ENCODE data around the gene GJB1. TPM values are rescaled to one million over a fixed set of nuclear protein-coding genes. Genes with fewer than 3 reads are reported as not detected.

GJB1 gene
- total and polyA plus RNA-seq, 2 donors, result 0.34 to 0.79 TPM

DNA sequence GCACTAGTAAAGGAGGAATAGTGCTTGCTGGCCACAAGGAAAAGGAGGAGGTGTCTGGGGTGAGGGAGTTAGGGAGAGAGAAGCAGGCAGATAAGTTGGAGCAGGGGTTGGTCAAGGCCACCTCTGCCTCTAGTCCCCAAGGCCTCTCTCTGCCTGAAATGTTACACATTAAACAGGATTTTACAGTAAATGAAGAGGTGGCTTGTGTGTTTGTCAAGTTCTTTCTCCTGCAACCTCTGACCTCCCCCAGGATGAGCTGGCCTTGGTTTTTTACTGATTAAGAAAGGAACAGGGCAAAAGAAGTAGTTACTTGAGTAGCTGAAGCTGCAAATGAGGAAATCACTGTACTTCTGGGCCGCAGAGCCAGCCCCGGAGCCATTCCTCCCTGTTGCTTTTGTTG is 2.0 kb downstream of the GJB1 start:
- DNase-seq (ENCODE audit: extremely low spot score), result no peak
- WGBS, result 50% methylated on average over 2 of the region's 2 CpGs
- no peaks in the 10 kb centered on the region for H3K4me1 ChIP-seq (ENCODE audit: insufficient read depth)
- H3K36me3 ChIP-seq (ENCODE audit: insufficient read depth), result no peaks in the 10 kb centered on the region
- no peak overlapping the region for H3K27ac ChIP-seq (ENCODE audit: low read depth)
- H3K4me3 ChIP-seq (ENCODE audit: low read depth, low read length), result no peak overlapping the region

- 64% methylated on average over 5 of the region's 5 CpGs for WGBS
- Histone ChIP-seq H3K36me3 (ENCODE audit: insufficient read depth) (no peaks in the 10 kb centered on the region), H3K4me3 (ENCODE audit: low read depth, low read length) (no peak overlapping the region), H3K27ac (ENCODE audit: low read depth) (no peak overlapping the region), H3K4me1 (ENCODE audit: insufficient read depth) (no peaks in the 10 kb centered on the region)
- no peak for DNase-seq (ENCODE audit: extremely low spot score)
Measured at GRCh38 chrX:71225676-71226075, 2.7 kb downstream of the GJB1 start.

DNA sequence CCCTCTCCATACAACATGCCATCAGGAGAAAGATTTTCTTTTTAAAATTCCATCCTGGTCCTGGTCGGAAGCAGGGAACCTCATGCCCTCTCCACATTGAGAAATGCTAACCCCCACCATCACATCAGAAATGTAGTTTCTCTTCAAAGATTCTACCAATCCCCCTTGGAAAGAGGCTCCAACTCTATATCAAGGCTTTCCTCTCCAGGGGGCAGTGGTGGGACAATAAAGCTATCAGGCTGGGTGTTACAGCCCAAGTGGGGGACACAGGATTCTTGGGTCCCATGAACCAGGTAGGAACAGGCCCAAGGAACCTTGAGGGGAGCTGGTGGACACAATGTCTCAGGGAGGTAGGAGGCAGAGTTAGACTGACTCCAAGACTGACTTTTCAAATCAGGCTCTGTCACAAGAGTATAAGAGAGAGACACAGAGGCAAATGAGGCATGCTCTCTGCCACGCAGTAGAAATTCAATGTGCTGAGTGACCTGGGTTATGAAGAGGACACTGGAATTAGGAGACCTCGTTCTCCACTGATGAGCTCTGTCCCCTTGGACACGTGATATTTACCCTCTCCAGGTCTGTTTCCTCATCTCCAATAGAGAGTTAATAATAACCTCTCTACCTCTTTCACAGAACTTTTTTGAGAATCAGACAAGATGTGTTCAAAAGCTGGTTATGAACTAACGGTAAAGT is 4.5 kb downstream of the GJB1 start:
- H3K27ac ChIP-seq (ENCODE audit: low read depth), result no peak overlapping the region
- no peak overlapping the region for H3K4me3 ChIP-seq (ENCODE audit: low read depth, low read length)
- no peaks in the 10 kb centered on the region for H3K36me3 ChIP-seq (ENCODE audit: insufficient read depth)
- H3K4me1 ChIP-seq (ENCODE audit: insufficient read depth), result no peaks in the 10 kb centered on the region
- DNase-seq (ENCODE audit: extremely low spot score), result no peak
- 84% methylated on average over 5 of the region's 5 CpGs for WGBS

GRCh38 chrX:71228063-71228642 is 5.1 kb downstream of the GJB1 start:
- no peaks in the 10 kb centered on the region for H3K36me3 ChIP-seq (ENCODE audit: insufficient read depth)
- WGBS, result 91% methylated on average over 1 of the region's 1 CpG
- DNase-seq (ENCODE audit: extremely low spot score), result no peak
- H3K4me3 ChIP-seq (ENCODE audit: low read depth, low read length), result no peak overlapping the region
- H3K27ac ChIP-seq (ENCODE audit: low read depth), result no peak overlapping the region
- no peaks in the 10 kb centered on the region for H3K4me1 ChIP-seq (ENCODE audit: insufficient read depth)

- H3K4me3 ChIP-seq (ENCODE audit: low read depth, low read length), result no peak overlapping the region
- H3K27ac ChIP-seq (ENCODE audit: low read depth), result no peak overlapping the region
- 77% methylated on average over 3 of the region's 3 CpGs for WGBS
- H3K36me3 ChIP-seq (ENCODE audit: insufficient read depth), result no peaks in the 10 kb centered on the region
- DNase-seq (ENCODE audit: extremely low spot score), result no peak
- no peaks in the 10 kb centered on the region for H3K4me1 ChIP-seq (ENCODE audit: insufficient read depth)
Measured at GRCh38 chrX:71235482-71235881, 12.5 kb downstream of the GJB1 start.

DNA sequence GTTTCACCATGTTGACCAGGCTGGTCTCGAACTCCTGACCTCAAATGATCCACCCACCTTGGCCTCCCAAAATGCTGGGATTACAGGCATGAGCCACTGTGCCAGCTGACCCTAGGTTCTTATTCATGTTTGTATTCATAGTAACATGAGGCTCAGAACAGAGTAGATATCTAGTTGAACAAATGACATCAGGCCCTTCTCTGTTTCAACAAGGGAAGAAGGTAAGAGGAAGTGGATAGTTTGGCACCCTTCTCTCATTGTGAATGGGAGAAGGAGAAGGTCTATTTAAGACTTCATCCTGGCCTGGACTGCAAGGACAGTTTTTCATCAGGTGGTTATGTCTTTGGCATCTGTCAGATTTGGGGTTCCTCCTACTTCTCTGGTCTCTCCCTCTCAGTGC is 13.8 kb downstream of the GJB1 start:
- Histone ChIP-seq H3K4me1 (ENCODE audit: insufficient read depth) (no peaks in the 10 kb centered on the region), H3K36me3 (ENCODE audit: insufficient read depth) (no peaks in the 10 kb centered on the region), H3K4me3 (ENCODE audit: low read depth, low read length) (no peak overlapping the region), H3K27ac (ENCODE audit: low read depth) (no peak overlapping the region)
- DNase-seq (ENCODE audit: extremely low spot score), result no peak
- 71% methylated on average over 1 of the region's 1 CpG for WGBS

GRCh38 chrX:71239781-71240180 is 16.8 kb downstream of the GJB1 start:
- no peak overlapping the region for H3K27ac ChIP-seq (ENCODE audit: low read depth)
- WGBS, result 94% methylated on average over 3 of the region's 3 CpGs
- no peak for DNase-seq (ENCODE audit: extremely low spot score)
- no peak overlapping the region for H3K4me3 ChIP-seq (ENCODE audit: low read depth, low read length)
- H3K36me3 ChIP-seq (ENCODE audit: insufficient read depth), result no peaks in the 10 kb centered on the region
- no peaks in the 10 kb centered on the region for H3K4me1 ChIP-seq (ENCODE audit: insufficient read depth)

GRCh38 chrX:71241301-71241700 is 18.3 kb downstream of the GJB1 start:
- no peak for DNase-seq (ENCODE audit: extremely low spot score)
- WGBS, result 90% methylated on average over 6 of the region's 6 CpGs
- Histone ChIP-seq H3K36me3 (ENCODE audit: insufficient read depth) (peaks cover 2% of the 10 kb centered on the region), H3K4me3 (ENCODE audit: low read depth, low read length) (no peak overlapping the region), H3K4me1 (ENCODE audit: insufficient read depth) (no peaks in the 10 kb centered on the region), H3K27ac (ENCODE audit: low read depth) (no peak overlapping the region)

DNA sequence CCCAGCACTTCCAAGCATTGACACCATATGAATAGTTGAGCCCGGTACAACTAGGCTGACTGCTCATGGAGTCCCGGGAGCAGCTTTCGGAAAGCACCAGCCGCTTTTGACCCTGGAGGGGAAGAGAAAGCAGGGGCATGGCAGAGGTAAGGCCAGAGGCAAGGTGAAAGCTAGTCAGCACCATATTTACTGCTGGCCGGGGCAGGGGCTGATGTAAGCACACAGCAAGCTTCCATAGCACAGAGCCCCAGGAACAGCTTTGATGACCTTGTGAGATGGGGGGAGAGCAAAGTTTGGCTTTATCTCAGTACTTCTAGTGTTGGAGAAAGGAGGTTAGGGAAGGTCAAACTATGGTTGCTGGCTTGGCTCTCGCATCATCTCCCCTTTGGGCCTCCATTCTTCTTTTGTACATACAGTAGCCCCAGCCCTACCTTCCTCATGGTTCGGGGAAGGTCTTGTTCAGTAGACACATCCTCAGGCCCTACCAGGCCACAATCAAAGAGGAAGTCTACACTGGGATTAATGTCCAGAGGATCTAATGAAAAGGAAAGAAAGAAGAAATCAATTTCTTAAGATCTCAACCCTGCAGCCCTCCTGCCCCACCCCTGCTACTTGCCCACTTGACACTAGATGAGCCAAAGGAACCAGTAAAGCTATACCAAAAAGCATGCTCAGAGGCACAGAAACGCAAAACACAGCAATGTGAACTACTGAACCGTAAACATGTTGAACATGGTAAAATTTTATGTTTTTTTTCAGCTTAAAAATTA is 21.5 kb downstream of the GJB1 start:
- no peak overlapping the region for H3K27ac ChIP-seq (ENCODE audit: low read depth)
- no peak for DNase-seq (ENCODE audit: extremely low spot score)
- WGBS, result 93% methylated on average over 9 of the region's 9 CpGs
- no peaks in the 10 kb centered on the region for H3K4me1 ChIP-seq (ENCODE audit: insufficient read depth)
- peaks cover 2% of the 10 kb centered on the region for H3K36me3 ChIP-seq (ENCODE audit: insufficient read depth)
- no peak overlapping the region for H3K4me3 ChIP-seq (ENCODE audit: low read depth, low read length)

- 92% methylated on average over 2 of the region's 2 CpGs for WGBS
- peaks cover 2% of the 10 kb centered on the region for H3K36me3 ChIP-seq (ENCODE audit: insufficient read depth)
Measured at GRCh38 chrX:71245159-71245558, 22.1 kb downstream of the GJB1 start.

GRCh38 chrX:71250841-71251240 is 27.8 kb downstream of the GJB1 start:
- peaks cover 2% of the 10 kb centered on the region for H3K36me3 ChIP-seq (ENCODE audit: insufficient read depth)
- no peak for DNase-seq (ENCODE audit: extremely low spot score)
- H3K4me1 ChIP-seq (ENCODE audit: insufficient read depth), result peaks cover 3% of the 10 kb centered on the region
- 68% methylated on average over 9 of the region's 9 CpGs for WGBS
- H3K27ac ChIP-seq (ENCODE audit: low read depth), result no peak overlapping the region
- no peak overlapping the region for H3K4me3 ChIP-seq (ENCODE audit: low read depth, low read length)

More at GRCh38 chrX:71245159-71245558, 22.1 kb downstream of the GJB1 start:
- no peak overlapping the region for H3K4me3 ChIP-seq (ENCODE audit: low read depth, low read length)
- DNase-seq (ENCODE audit: extremely low spot score), result no peak
- H3K27ac ChIP-seq (ENCODE audit: low read depth), result no peak overlapping the region
- H3K4me1 ChIP-seq (ENCODE audit: insufficient read depth), result no peaks in the 10 kb centered on the region

DNA sequence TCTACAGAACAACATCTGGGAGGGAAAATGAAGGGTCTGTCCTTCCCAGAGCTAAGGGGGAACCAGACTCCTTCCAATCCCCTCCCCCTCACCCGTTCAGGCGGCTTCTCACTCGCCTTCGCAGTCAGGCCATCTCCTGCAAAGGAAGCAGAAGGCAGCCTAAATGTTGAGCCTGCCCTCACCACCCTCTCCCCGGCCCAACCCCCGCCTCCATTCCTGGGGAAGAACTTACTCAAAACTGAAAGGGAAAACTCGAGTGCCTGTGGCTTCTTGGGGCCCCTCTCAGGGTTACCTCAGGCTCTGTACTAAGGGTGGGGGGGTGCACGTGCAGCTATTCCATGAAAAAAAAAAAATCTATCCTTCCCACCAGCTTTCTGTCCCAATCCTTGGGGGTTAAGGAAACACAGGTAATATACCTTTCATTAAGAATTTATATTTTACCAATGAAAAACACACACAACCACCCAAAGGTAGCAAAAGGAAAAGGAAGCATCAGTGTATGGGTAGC is 28.5 kb downstream of the GJB1 start:
- Histone ChIP-seq H3K4me3 (ENCODE audit: low read depth, low read length) (no peak overlapping the region), H3K4me1 (ENCODE audit: insufficient read depth) (peaks cover 3% of the 10 kb centered on the region), H3K27ac (ENCODE audit: low read depth) (no peak overlapping the region), H3K36me3 (ENCODE audit: insufficient read depth) (no peaks in the 10 kb centered on the region)
- DNase-seq (ENCODE audit: extremely low spot score), result no peak
- 38% methylated on average over 8 of the region's 8 CpGs for WGBS

- 55% methylated on average over 2 of the region's 2 CpGs for WGBS
Measured at GRCh38 chrX:71252221-71252620, 29.2 kb downstream of the GJB1 start.

More at GRCh38 chrX:71252221-71252620, 29.2 kb downstream of the GJB1 start:
- no peak overlapping the region for H3K4me3 ChIP-seq (ENCODE audit: low read depth, low read length)
- no peaks in the 10 kb centered on the region for H3K36me3 ChIP-seq (ENCODE audit: insufficient read depth)
- H3K27ac ChIP-seq (ENCODE audit: low read depth), result no peak overlapping the region
- DNase-seq (ENCODE audit: extremely low spot score), result no peak
- H3K4me1 ChIP-seq (ENCODE audit: insufficient read depth), result peaks cover 3% of the 10 kb centered on the region

Measured in urinary bladder (tissue), 4 donors.